GM21723 (cell line): Measurements from ENCODE around the gene SNX21.
"Not testable (repeated sequence)": the region's sequence is repeated elsewhere in the genome, so short reads cannot be mapped to it uniquely, and the experiment has no call there.

Source experiments
- ATAC-seq: cut with Tn5 transposase; IDR thresholded peaks from one replicate; pipeline ENCODE4 v1.9.1; 2021; ENCODE audit warnings: mild to moderate bottlenecking, moderate library complexity; ENCODE audit not compliant: unreplicated experiment

SNX21 gene

GRCh38 chr20:45848969-45849582, 15.5 kb downstream of the SNX21 start:
- ATAC-seq: no peak

- ATAC-seq: no peak
Measured at GRCh38 chr20:45850238-45850637, 16.6 kb downstream of the SNX21 start.

GRCh38 chr20:45850926-45851325, 17.3 kb downstream of the SNX21 start:
- no peak for ATAC-seq

- ATAC-seq: no peak
Measured at GRCh38 chr20:45851501-45851900, 17.9 kb downstream of the SNX21 start.

GRCh38 chr20:45852326-45852725, 18.7 kb downstream of the SNX21 start:
- ATAC-seq: no peak

GRCh38 chr20:45853484-45853883, 19.9 kb downstream of the SNX21 start:
- no peak for ATAC-seq

- peak; percentile 93 for ATAC-seq
Measured at GRCh38 chr20:45857114-45857881, 23.7 kb downstream of the SNX21 start, which contains the start of the genes ACOT8 and ZSWIM3. Gene ACOT8, minus strand, starts transcription at chr20:45857392. Its CDS starts 77 bp downstream, at chr20:45857315. Gene ZSWIM3, plus strand, starts transcription at chr20:45857614. Its CDS starts 212 bp downstream, at chr20:45857826.

GRCh38 chr20:45857882-45858216, 24.2 kb downstream of the SNX21 start:
- peak; percentile 30 for ATAC-seq

GRCh38 chr20:45859916-45860315, 26.3 kb downstream of the SNX21 start:
- ATAC-seq: no peak

GRCh38 chr20:45860560-45861220, 27.1 kb downstream of the SNX21 start:
- ATAC-seq: no peak

- ATAC-seq: no peak
Measured at GRCh38 chr20:45861221-45862075, 27.8 kb downstream of the SNX21 start.

- no peak for ATAC-seq
Measured at GRCh38 chr20:45863543-45864470, 30.2 kb downstream of the SNX21 start.

GRCh38 chr20:45866454-45866853, 32.9 kb downstream of the SNX21 start:
- no peak for ATAC-seq

GRCh38 chr20:45867136-45867818, 33.7 kb downstream of the SNX21 start:
- no peak for ATAC-seq

GRCh38 chr20:45867819-45868176, 34.2 kb downstream of the SNX21 start:
- ATAC-seq: no peak

- no peak for ATAC-seq
Measured at GRCh38 chr20:45872626-45873025, 39.0 kb downstream of the SNX21 start.

GRCh38 chr20:45873409-45874103, 40.0 kb downstream of the SNX21 start:
- no peak for ATAC-seq

GRCh38 chr20:45874104-45874481, 40.5 kb downstream of the SNX21 start:
- not testable (repeated sequence) for ATAC-seq

GRCh38 chr20:45874576-45874975, 41.0 kb downstream of the SNX21 start:
- no peak for ATAC-seq
